Left cardiac atrium (tissue), 4 donors: ENCODE data around the gene NKX2-2. TPM values are rescaled to one million over a fixed set of nuclear protein-coding genes. Genes with fewer than 3 reads are reported as not detected.
"Not testable (repeated sequence)": the region's sequence is repeated elsewhere in the genome, so short reads cannot be mapped to it uniquely, and the experiment has no call there.

Source experiments
- ATAC-seq, 2 donors: fragments of 200-7000 bp; cut with Tn5 transposase; one replicate each; pipeline ENCODE4 v1.9.1; 2020; ENCODE audit warnings: mild to moderate bottlenecking in 2 of 2, moderate library complexity in 2 of 2
- DNase-seq: peaks from one replicate; pipeline ENCODE4 v3.0.0-alpha.2; 2020
- intact Hi-C, 2 donors: fragments of 100-400 bp; cut with DNase I; formaldehyde crosslinking; loops; one replicate each; pipeline versions ENCODE4 v1.14.1 to v1.15.1; 2022 to 2023
- total RNA-seq, 2 donors: library from RNA; stranded (reverse); fragmentation: NEBNext Ultra II Directional; extraction: Animal tissue kit (Norgen Biotek cat#: 25700); gene quantifications; one replicate each; pipeline ENCODE4 v1.2.1, GENCODE V29; 2021
- donor health status: DM: no; HTN: yes; CAD: no.
- donor health status: DM: no; HTN: yes; CAD: no; lungs with severe emphysema.
- donor health status: DM: yes; HTN: yes; CAD: no.
- donor health status: Dilated cardiomyopathy.

Gene NKX2-2
- total RNA-seq, 2 donors from 2014 or later = not detected

- intact Hi-C loops = no loop called here
- ATAC-seq = no peak
- no peak for DNase-seq
Measured at GRCh38 chr20:21490105-21490504, 23.8 kb downstream of the NKX2-2 start.

GRCh38 chr20:21480144-21480543 is 33.7 kb downstream of the NKX2-2 start:
- intact Hi-C loops = not testable (repeated sequence)

GRCh38 chr20:21465799-21466198 is 48.1 kb downstream of the NKX2-2 start:
- no peak for ATAC-seq
- intact Hi-C loops = no loop called here
- no peak for DNase-seq

More at GRCh38 chr20:21480144-21480543, 33.7 kb downstream of the NKX2-2 start:
- DNase-seq, ATAC-seq: not testable (repeated sequence)

- DNase-seq (no peak), ATAC-seq (no peak)
- intact Hi-C loops = no loop called here
Measured at GRCh38 chr20:21464916-21465315, 48.9 kb downstream of the NKX2-2 start.

Other genes starting within 250 kb of the NKX2-2 start
- gene XRN2, start 210.7 kb downstream of the NKX2-2 start, total RNA-seq = 10 to 100 TPM; 37.1 to 43.6 TPM
- not detected for gene NKX2-4, start 116.5 kb downstream of the NKX2-2 start, total RNA-seq
- not detected for gene PAX1, start 191.6 kb upstream of the NKX2-2 start, total RNA-seq